ENCODE measurements around the gene DLX3.

Gene DLX3

GRCh38 chr17:50029185-50029584 lies 34.2 kb upstream of the DLX3 start:
- no peak overlapping the region for H3K4me3 ChIP-seq (ENCODE audit: control insufficient read depth, low read depth, low read length)
- DNase-seq (ENCODE audit: low read depth), result no peak
- TF ChIP-seq CTCF (IDR thresholded peaks at IDR 0.05; ENCODE audit: control insufficient read depth, insufficient read depth, low read depth, low read length, missing control alignments), result no peak

GRCh38 chr17:50028736-50029120 lies 33.7 kb upstream of the DLX3 start:
- no peak overlapping the region for H3K4me3 ChIP-seq (ENCODE audit: control insufficient read depth, low read depth, low read length)
- TF ChIP-seq CTCF (IDR thresholded peaks at IDR 0.05; ENCODE audit: control insufficient read depth, insufficient read depth, low read depth, low read length, missing control alignments), result no peak
- no peak for DNase-seq (ENCODE audit: low read depth)

GRCh38 chr17:50027881-50028735 lies 33.1 kb upstream of the DLX3 start:
- no peak overlapping the region for H3K4me3 ChIP-seq (ENCODE audit: control insufficient read depth, low read depth, low read length)
- peak; percentile 25 for DNase-seq (ENCODE audit: low read depth)
- no peak for TF ChIP-seq CTCF (IDR thresholded peaks at IDR 0.05; ENCODE audit: control insufficient read depth, insufficient read depth, low read depth, low read length, missing control alignments)

- no peak for TF ChIP-seq CTCF (IDR thresholded peaks at IDR 0.05; ENCODE audit: control insufficient read depth, insufficient read depth, low read depth, low read length, missing control alignments)
- peak; percentile 63 for DNase-seq (ENCODE audit: low read depth)
- peak overlapping the region; percentile 45 for H3K4me3 ChIP-seq (ENCODE audit: control insufficient read depth, low read depth, low read length)
Observed at GRCh38 chr17:50027172-50027880, 32.3 kb upstream of the DLX3 start.

- peak; percentile 52 for DNase-seq (ENCODE audit: low read depth)
- peak overlapping the region; percentile 45 for H3K4me3 ChIP-seq (ENCODE audit: control insufficient read depth, low read depth, low read length)
- peak; percentile 93 for TF ChIP-seq CTCF (IDR thresholded peaks at IDR 0.05; ENCODE audit: control insufficient read depth, insufficient read depth, low read depth, low read length, missing control alignments)
Observed at GRCh38 chr17:50026837-50027171, 31.8 kb upstream of the DLX3 start.

- TF ChIP-seq CTCF (IDR thresholded peaks at IDR 0.05; ENCODE audit: control insufficient read depth, insufficient read depth, low read depth, low read length, missing control alignments), result no peak
- H3K4me3 ChIP-seq (ENCODE audit: control insufficient read depth, low read depth, low read length), result no peak overlapping the region
- no peak for DNase-seq (ENCODE audit: low read depth)
Observed at GRCh38 chr17:50026046-50026675, 31.1 kb upstream of the DLX3 start.

Measured in AG09309 (cell line).